ENCODE measurements around the gene NFE2L3.
"Not testable (repeated sequence)": the region's sequence is repeated elsewhere in the genome, so short reads cannot be mapped to it uniquely, and the experiment has no call there.

The NFE2L3 gene

GRCh38 chr7:26145238-26145637 is 6.8 kb upstream of the NFE2L3 start:
- in situ Hi-C loops (cut with HindIII; ENCODE audit: low sequenced_read_pairs): no loop called here

- in situ Hi-C loops (cut with HindIII; ENCODE audit: low sequenced_read_pairs): no loop called here
Measured at GRCh38 chr7:26147030-26147429, 5.0 kb upstream of the NFE2L3 start.

GRCh38 chr7:26147646-26148306 is 4.2 kb upstream of the NFE2L3 start:
- in situ Hi-C loops (cut with HindIII; ENCODE audit: low sequenced_read_pairs): not testable (repeated sequence)

- in situ Hi-C loops (cut with HindIII; ENCODE audit: low sequenced_read_pairs): not testable (repeated sequence)
Measured at GRCh38 chr7:26148307-26148700, 3.7 kb upstream of the NFE2L3 start.

GRCh38 chr7:26149391-26149977 is 2.5 kb upstream of the NFE2L3 start:
- in situ Hi-C loops (cut with HindIII; ENCODE audit: low sequenced_read_pairs): no loop called here

- in situ Hi-C loops (cut with HindIII; ENCODE audit: low sequenced_read_pairs): loop anchor here (5.0 kb wide), 1 partner anchor 36 kb away; no protein-coding TSS in a partner anchor
Measured at GRCh38 chr7:26151096-26151495, 902 bp upstream of the NFE2L3 start.

- in situ Hi-C loops (cut with HindIII; ENCODE audit: low sequenced_read_pairs): loop anchor here (5.0 kb wide), 1 partner anchor 36 kb away; no protein-coding TSS in a partner anchor
Measured at GRCh38 chr7:26151650-26151952, 397 bp upstream of the NFE2L3 start.

- in situ Hi-C loops (cut with HindIII; ENCODE audit: low sequenced_read_pairs): loop anchor here (5.0 kb wide), 1 partner anchor 34 kb away; no protein-coding TSS in a partner anchor
Measured at GRCh38 chr7:26152782-26153240, 813 bp downstream of the NFE2L3 start.

GRCh38 chr7:26153241-26153822 is 1.3 kb downstream of the NFE2L3 start:
- in situ Hi-C loops (cut with HindIII; ENCODE audit: low sequenced_read_pairs): loop anchor here (5.0 kb wide), 1 partner anchor 34 kb away; no protein-coding TSS in a partner anchor

GRCh38 chr7:26153823-26154783 is 2.1 kb downstream of the NFE2L3 start:
- in situ Hi-C loops (cut with HindIII; ENCODE audit: low sequenced_read_pairs): loop anchor here (5.0 kb wide), 1 partner anchor 33 kb away; no protein-coding TSS in a partner anchor

- in situ Hi-C loops (cut with HindIII; ENCODE audit: low sequenced_read_pairs): no loop called here
Measured at GRCh38 chr7:26155531-26156375, 3.8 kb downstream of the NFE2L3 start.

- in situ Hi-C loops (cut with HindIII; ENCODE audit: low sequenced_read_pairs): no loop called here
Measured at GRCh38 chr7:26156451-26157420, 4.7 kb downstream of the NFE2L3 start.

GRCh38 chr7:26157520-26158105 is 5.6 kb downstream of the NFE2L3 start:
- in situ Hi-C loops (cut with HindIII; ENCODE audit: low sequenced_read_pairs): no loop called here

- in situ Hi-C loops (cut with HindIII; ENCODE audit: low sequenced_read_pairs): no loop called here
Measured at GRCh38 chr7:26159243-26159642, 7.2 kb downstream of the NFE2L3 start.

- in situ Hi-C loops (cut with HindIII; ENCODE audit: low sequenced_read_pairs): no loop called here
Measured at GRCh38 chr7:26160896-26161295, 8.9 kb downstream of the NFE2L3 start.

- in situ Hi-C loops (cut with HindIII; ENCODE audit: low sequenced_read_pairs): no loop called here
Measured at GRCh38 chr7:26162431-26162830, 10.4 kb downstream of the NFE2L3 start.

- in situ Hi-C loops (cut with HindIII; ENCODE audit: low sequenced_read_pairs): not testable (repeated sequence)
Measured at GRCh38 chr7:26163804-26164203, 11.8 kb downstream of the NFE2L3 start.

- in situ Hi-C loops (cut with HindIII; ENCODE audit: low sequenced_read_pairs): no loop called here
Measured at GRCh38 chr7:26165950-26166683, 14.1 kb downstream of the NFE2L3 start.
